ENCODE data around the gene USP6.
"Not testable (repeated sequence)": the region's sequence is repeated elsewhere in the genome, so short reads cannot be mapped to it uniquely, and the experiment has no call there.

USP6 gene

DNA sequence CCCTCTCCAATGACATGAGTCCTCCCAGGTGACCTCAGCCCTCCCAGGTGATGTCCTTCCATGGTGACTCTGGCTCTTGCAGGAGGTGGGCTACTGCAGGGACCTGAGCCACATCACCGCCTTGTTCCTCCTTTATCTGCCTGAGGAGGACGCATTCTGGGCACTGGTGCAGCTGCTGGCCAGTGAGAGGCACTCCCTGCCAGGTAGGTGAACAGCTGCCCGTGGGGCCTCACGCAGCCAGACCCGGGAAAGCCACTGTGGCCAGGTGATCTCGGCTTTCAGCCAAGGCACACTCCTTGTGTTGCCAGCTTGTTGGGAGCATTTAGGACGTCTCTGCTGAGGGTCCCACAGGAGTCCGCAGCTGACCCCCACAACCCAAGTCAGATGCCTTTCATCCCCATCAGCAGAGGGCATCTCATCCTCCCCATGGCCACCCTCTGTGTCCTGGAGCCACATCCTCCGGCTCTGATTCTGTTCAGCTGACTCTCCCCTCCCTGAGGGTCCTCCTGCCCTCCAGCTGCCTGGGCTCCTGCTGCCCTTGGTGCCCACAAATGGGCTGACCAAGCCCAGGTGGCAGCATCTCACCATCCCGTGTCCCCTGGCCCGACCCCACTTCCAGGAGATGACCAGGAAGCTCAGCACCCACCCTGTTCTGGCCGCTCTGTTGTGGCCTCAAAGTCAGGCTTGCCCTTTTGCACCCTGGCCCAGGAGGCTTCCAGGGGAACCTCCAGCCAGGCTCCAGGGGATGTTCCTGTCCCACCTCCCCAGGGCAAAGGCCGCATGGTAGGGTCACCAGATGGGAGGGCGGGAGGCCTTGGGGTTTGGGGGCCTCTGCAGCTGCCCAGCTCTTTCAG lies 20.1 kb downstream of the USP6 start:
- TF ChIP-seq, protein P1, sequence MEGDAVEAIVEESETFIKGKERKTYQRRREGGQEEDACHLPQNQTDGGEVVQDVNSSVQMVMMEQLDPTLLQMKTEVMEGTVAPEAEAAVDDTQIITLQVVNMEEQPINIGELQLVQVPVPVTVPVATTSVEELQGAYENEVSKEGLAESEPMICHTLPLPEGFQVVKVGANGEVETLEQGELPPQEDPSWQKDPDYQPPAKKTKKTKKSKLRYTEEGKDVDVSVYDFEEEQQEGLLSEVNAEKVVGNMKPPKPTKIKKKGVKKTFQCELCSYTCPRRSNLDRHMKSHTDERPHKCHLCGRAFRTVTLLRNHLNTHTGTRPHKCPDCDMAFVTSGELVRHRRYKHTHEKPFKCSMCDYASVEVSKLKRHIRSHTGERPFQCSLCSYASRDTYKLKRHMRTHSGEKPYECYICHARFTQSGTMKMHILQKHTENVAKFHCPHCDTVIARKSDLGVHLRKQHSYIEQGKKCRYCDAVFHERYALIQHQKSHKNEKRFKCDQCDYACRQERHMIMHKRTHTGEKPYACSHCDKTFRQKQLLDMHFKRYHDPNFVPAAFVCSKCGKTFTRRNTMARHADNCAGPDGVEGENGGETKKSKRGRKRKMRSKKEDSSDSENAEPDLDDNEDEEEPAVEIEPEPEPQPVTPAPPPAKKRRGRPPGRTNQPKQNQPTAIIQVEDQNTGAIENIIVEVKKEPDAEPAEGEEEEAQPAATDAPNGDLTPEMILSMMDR (IDR thresholded peaks at IDR 0.05; ENCODE audit: control insufficient read depth, insufficient read depth, low read depth, low read length, missing control alignments), result no peak
- DNase-seq (ENCODE audit: low read depth), result no peak

DNA sequence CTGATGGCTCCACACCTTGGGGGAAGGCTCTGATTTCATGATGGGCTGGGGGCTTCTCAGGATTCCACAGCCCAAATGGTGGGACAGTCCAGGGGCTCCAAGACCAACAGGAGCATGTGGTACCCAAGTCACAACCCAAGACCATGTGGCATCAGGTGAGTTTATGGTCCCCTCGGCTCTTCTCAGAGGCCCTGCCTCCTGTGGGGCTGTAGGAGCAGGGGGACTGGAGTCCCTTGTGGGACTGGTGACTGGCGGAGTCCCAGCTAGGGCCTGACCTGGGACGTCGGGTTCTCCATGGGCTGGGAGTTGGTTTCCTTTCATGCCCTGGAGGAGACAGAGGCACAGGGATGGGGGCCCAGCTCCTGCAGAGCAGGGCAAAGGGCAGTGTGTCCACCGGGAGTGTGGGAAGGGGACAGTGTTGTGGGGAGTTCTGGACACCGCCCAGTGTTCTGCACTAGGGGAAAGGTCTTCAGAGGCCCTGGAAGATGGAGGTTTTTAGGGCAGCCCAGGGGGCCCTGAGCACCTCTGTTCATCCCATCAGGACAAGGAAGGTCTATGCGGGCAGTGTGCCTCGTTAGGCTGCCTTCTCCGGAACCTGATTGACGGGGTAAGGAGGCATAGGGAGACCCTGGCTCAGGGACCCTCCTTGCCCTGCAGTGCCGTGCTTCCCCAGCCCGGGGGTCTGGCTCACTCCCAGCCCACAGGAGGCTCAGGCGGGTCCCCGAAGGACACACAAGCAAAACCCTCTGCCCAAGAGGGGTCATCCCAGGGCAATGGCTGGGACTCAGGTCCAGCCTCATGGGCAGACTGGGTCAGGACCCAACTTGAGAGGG lies 21.0 kb downstream of the USP6 start:
- not testable (repeated sequence) for DNase-seq (ENCODE audit: low read depth); H3K4me3 ChIP-seq (ENCODE audit: control insufficient read depth, low read depth, low read length)

More for the DNA sequence above, 20.1 kb downstream of the USP6 start:
- no peak overlapping the region for H3K4me3 ChIP-seq (ENCODE audit: control insufficient read depth, low read depth, low read length)

DNA sequence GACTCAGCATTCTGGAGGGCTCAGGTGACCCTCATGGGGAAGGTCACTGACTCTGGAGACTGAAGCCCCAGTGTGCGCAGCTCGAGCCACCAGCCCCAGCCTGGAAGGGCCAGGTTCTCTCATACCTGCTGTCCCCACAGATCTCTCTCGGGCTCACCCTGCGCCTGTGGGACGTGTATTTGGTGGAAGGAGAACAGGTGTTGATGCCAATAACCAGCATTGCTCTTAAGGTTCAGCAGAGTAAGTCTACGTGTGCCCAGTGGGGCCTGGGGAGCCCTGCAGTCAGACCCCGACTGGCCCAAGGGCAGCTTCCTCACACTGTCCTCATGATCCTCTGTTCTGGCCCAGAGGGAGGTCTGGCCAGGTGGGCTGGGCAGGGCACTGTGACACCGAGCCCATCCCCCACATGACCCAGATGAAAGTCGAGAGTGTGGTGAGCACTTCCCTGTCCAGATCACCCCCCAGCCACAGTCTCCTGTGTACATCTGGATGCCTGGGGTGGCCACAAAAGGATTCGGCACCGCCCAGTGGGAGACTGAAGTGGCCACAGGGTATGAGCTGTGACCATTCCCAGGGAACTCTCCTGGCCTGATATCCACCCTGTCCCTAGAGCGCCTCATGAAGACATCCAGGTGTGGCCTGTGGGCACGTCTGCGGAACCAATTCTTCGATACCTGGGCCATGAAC lies 21.8 kb downstream of the USP6 start:
- DNase-seq (ENCODE audit: low read depth); H3K4me3 ChIP-seq (ENCODE audit: control insufficient read depth, low read depth, low read length): not testable (repeated sequence)

DNA sequence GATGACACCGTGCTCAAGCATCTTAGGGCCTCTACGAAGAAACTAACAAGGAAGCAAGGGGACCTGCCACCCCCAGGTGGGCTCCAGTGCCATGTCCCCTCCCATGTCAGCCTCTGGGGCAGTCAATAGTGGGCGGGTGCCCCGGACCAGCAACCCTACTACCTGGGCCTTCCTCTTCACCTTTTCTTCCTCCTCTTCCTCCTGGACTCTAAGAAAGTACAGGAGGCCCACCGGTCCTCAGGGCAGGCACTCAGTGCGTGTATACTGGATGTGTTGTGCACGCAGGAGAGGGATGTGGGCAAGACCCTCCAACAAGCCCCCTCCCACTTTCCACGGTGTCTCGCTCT lies 22.3 kb downstream of the USP6 start:
- DNase-seq (ENCODE audit: low read depth); H3K4me3 ChIP-seq (ENCODE audit: control insufficient read depth, low read depth, low read length): not testable (repeated sequence)

DNA sequence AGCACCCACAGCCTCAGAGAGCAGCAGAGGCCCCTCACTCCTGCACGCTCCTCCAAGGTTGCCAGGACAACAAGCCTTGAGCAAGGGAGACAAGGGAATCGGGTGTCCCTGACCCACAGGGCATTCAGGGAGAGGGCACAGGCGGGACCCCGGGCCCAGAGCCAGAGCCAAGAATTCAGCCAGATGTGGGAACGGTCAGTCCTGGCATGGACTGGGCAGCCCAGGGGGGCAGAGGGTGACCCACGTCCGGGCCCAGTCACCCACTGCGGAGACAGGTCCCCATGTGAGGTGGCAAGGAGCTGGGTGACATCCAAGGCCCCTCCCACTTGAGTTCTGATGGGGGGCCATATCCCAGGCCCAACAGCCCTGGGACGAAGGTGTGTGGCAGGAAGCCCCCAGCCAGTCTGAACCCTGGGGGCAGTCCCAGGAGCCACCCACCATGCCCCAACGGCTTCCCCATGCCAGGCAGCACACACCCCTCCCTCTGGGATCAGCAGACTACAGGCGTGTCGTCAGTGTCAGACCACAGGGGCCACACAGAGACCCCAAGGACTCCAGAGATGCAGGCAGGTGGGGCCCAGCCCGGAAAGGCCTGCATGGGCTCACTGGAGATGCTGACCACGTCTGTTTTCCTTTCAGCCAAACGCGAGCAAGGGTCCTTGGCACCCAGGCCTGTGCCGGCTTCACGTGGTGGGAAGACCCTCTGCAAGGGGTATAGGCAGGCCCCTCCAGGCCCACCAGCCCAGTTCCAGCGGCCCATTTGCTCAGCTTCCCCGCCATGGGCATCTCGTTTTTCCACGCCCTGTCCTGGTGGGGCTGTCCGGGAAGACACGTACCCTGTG lies 23.0 kb downstream of the USP6 start:
- TF ChIP-seq, protein P1 (IDR thresholded peaks at IDR 0.05; ENCODE audit: control insufficient read depth, insufficient read depth, low read depth, low read length, missing control alignments), result no peak
- no peak for DNase-seq (ENCODE audit: low read depth)
- H3K4me3 ChIP-seq (ENCODE audit: control insufficient read depth, low read depth, low read length), result no peak overlapping the region

DNA sequence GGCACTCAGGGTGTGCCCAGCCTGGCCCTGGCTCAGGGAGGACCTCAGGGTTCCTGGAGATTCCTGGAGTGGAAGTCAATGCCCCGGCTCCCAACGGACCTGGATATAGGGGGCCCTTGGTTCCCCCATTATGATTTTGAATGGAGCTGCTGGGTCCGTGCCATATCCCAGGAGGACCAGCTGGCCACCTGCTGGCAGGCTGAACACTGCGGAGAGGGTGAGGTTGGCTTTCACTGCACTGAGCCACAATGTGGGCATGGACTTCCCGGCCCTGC lies 23.6 kb downstream of the USP6 start:
- no peak for DNase-seq (ENCODE audit: low read depth)
- H3K4me3 ChIP-seq (ENCODE audit: control insufficient read depth, low read depth, low read length), result no peak overlapping the region
- TF ChIP-seq, protein P1 (IDR thresholded peaks at IDR 0.05; ENCODE audit: control insufficient read depth, insufficient read depth, low read depth, low read length, missing control alignments), result no peak

DNA sequence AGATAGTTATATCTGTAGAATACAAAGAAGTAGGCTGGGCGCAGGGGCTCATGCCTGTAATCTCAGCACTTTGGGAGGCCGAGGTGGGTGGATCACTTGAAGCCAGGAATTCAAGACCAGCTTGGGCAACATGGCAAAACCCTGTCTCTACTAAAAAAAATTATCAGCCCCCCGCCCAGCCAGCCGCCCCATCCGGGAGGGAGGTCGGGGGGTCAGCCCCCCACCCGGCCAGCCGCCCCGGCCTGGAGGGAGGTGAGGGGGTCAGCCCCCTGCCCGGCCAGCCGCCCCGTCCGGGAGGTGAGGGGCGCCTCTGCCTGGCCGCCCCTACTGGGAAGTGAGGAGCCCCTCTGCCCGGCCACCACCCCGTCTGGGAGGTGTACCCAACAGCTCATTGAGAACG lies 27.0 kb downstream of the USP6 start:
- DNase-seq (ENCODE audit: low read depth); H3K4me3 ChIP-seq (ENCODE audit: control insufficient read depth, low read depth, low read length): not testable (repeated sequence)

DNA sequence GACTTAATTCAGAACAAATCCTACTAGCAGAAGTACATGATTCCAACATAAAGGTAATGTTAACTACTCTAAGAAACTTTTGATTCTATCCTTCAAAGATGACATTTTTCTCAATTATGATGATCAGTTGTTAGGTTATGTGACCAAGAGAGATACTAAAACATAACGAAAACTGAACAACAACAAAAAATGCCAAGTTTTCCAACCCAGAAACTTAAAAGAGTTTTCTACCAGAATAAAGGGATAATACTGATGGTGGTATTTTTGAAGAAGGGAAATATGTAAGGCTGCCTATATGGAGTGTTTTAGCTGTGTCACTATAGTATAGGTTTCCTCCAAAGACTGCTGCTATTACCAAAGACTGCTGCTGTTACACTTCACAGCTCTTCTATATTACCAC lies 30.3 kb downstream of the USP6 start:
- not testable (repeated sequence) for DNase-seq (ENCODE audit: low read depth); H3K4me3 ChIP-seq (ENCODE audit: control insufficient read depth, low read depth, low read length)

DNA sequence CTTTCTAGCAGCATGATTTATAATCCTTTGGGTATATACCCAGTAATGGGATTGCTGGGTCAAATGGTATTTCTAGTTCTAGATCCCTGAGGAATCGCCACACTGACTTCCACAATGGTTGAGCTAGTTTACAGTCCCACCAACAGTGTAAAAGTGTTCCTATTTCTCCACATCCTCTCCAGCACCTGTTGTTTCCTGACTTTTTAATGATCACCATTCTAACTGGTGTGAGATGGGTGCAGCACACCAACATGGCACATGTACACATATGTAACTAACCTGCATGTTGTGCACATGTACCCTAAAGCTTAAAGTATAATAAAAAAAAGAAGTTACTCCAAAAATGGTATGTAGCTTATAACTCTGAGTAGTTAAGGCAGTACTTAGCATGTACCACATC lies 44.9 kb downstream of the USP6 start:
- not testable (repeated sequence) for H3K4me3 ChIP-seq (ENCODE audit: control insufficient read depth, low read depth, low read length); DNase-seq (ENCODE audit: low read depth)

DNA sequence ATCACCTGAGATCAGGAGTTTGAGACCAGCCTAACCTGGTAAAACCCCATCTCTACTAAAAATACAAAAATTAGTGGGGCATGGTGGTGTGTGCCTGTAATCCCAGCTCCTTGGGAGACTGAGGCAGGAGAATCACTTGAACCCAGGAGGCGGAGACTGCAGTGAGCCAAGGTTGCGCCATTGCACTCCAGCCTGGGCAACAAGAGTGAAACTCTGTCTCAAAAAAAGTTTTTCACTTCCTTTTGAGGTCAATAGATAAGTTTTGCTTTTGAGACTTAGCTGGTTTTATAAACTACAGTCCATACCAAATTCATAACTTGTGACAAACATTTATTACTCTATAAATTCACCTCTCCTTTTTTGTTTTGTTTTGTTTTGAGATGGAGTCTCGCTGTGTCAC lies 46.0 kb downstream of the USP6 start:
- H3K4me3 ChIP-seq (ENCODE audit: control insufficient read depth, low read depth, low read length); DNase-seq (ENCODE audit: low read depth): not testable (repeated sequence)

All from AG09309 (cell line).